NAMALWA (cell line): ENCODE measurements around the gene PFDN1.
"Not testable (repeated sequence)": the region's sequence is repeated elsewhere in the genome, so short reads cannot be mapped to it uniquely, and the experiment has no call there.

Experiments
- DNase-seq: peaks from one replicate; pipeline ENCODE4 v3.0.0-alpha.2; 2015; ENCODE audit warnings: low spot score

The PFDN1 gene

DNA sequence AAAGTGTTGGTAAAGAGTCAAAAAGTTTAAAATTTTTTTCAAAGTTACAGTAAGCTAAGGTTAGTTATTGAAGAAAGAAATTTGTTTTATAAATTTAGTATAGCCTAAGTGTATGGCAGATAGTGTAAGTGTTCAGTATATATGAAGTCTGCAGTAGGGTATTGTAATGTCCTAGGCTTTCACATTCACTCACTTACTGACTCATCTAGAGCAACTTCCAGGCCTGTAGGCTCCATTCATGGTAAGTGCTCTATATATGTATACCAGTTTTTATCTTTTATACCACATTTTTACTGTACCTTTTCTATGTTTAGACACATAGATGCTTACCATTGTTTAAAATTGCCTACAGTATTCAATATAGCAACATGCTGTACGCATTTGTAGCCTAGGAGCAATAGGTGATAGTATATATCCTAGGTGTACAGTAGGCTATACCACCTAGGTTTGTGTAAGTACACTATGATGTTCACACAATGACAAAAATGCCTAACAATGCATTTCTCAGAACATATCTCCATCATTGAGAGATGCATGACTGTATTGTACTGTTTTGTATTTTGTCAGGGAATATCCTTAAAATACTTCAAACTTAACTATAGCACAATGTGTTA, 89.4 kb downstream of the PFDN1 start:
- no peak for DNase-seq

DNA sequence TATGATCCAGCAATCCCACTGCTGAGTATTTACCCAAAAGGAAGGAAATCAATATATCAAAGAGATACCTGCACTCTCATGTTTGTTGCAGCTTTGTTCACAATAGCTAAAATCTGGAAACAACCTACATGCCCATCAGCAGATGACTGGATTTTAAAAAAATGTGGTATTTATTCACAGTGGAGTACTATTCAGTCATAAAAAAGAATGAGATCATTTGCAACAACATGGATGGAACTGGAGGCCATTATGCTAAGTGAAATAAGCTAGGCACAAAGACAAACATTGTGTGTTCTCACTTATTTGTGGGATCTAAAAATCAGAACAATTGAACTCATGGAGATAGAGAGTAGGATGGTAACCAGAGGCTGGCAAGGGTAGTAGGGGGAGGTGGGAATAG, 94.8 kb downstream of the PFDN1 start:
- no peak for DNase-seq

DNA sequence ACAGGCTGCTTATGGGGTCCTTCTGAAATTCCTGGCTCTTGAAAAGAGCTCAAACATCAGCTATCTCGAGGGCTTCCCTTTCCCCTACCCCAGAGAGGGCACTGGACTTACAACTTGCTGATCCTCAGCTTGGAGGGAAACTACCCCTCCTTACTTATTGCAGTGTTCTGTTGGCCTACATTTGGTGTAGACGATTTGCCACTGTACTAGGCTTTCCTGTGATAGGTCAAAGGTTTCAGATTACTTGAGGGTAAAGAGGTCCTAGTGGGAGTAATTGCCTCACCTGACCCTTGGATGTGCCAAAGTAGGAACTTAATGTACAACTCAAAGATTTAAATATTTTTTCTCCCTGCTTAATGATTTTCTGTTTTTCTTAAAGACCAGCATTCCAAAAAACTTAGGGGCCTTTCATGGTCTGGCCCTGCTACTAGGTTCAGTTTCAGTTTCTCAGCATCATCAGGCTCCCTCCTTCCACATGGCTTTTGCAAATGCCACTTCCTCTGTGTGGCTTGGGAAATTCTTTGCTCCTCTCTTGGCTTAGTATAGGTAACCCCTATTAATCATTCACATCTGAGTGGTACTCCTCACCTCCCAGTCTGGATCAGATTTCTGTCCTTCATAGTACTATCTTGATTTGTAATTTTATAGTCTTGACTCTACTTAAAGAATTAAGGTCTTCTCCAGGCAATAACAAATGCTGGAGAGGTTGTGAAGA, 95.5 kb downstream of the PFDN1 start:
- DNase-seq, result no peak

DNA sequence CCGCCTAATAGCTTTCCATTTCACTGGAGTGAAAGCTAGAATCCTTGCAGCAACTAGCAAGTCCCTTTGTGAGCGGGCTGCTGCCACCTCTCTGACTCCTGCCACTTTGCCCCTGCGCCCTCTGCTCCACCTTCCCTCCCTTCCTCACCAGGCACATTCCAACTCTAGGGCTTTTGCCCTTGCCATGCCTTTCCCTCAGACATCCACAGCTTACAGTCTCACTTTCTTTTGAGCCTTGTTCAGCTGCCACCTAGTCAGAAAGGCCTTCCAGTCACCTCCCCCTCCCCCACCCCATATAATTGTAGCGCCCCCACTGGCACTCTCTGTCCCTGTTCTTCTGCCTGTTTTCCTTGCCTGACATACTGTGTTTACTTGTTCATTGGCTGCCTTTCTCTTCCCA, 96.9 kb downstream of the PFDN1 start:
- no peak for DNase-seq

DNA sequence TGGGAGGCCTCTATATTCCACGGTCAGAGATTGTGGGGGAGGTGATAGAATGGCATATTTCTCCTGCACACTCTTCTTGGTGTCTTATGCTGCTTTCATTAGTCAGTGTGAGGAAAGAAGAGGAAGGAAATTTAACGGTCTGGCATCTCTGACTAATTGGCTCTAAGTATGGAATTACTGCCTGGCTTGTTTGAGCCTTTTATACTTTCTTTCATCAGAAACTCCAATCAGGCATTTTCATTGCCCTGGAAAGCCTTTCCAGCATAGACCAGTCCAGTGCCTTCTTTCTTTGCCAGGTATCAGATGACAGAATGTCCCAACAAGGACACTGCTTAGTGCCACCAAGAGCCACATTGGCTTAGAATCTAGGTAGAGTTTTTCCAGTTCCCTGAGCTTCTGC, 97.7 kb downstream of the PFDN1 start:
- no peak for DNase-seq

DNA sequence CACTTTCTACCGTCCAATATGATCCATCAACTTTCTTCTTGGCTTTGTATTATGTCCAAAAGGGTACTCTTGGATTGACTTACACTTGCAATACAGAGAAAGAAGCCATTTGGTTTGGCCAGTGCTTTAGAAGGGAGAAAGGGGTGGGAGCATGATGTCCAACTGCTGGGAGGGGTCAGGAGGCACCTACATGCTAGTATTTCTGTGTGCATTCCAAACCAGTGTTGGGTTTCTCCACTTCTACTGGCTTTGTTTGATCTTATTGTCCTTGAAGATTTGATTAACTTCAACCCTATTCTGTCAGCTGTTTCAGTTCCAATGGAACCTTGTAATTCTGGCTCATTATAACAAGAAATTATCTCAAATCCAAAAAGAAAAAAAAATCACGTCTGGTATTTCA, 100.3 kb downstream of the PFDN1 start:
- no peak for DNase-seq

DNA sequence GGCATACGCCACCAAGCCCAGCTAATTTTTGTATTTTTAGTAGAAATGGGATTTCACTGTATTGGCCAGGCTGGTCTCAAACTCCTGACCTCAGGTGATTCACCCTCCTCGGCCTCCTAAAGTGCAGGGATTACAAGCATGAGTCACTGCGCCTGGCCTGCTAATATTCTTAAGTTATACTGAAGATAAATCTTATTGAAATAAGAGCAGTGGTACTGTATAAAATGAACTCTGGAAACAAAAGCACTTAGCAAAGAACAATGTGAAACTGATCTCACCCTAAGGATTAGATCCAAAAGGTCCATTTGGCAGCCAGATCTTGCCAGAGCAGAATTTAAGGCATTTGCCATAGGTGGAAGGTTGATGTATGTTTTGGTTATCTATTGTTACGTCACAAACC, 100.8 kb downstream of the PFDN1 start:
- no peak for DNase-seq

DNA sequence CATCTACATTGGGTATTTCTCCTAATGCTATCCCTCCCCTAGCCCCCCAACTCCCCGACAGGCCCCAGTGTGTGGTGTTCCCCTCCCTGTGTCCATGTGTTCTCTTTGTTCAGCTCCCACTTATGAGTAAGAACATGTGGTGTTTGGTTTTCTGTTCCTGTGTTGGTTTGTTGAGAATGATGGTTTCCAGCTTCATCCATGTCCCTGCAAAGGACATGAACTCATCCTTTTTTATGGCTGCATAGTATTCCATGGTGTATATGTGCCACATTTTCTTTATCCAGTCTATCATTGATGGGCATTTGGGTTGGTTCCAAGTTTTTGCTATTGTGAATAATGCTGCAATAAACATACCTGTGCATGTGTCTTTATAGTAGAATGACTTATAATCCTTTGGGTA, 104.0 kb downstream of the PFDN1 start:
- not testable (repeated sequence) for DNase-seq

DNA sequence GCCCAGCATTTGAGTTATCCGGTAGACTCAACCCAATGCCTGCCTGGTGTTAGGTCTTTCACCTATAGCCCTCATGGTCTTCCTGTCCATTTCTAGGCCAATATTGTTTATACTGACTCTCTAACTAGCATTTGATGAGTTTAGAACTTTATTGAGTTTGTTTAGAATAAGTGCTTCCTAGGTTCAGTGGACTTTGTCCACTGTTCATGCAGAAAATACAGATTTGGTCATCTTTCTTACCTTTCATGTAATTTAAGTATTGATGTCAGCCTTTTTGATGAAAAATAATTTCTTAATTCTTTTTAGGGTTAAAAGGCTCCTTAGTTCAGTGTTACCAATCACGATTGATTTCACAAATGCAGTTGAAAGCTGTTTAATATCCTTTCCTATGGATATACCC, 105.9 kb downstream of the PFDN1 start:
- no peak for DNase-seq

DNA sequence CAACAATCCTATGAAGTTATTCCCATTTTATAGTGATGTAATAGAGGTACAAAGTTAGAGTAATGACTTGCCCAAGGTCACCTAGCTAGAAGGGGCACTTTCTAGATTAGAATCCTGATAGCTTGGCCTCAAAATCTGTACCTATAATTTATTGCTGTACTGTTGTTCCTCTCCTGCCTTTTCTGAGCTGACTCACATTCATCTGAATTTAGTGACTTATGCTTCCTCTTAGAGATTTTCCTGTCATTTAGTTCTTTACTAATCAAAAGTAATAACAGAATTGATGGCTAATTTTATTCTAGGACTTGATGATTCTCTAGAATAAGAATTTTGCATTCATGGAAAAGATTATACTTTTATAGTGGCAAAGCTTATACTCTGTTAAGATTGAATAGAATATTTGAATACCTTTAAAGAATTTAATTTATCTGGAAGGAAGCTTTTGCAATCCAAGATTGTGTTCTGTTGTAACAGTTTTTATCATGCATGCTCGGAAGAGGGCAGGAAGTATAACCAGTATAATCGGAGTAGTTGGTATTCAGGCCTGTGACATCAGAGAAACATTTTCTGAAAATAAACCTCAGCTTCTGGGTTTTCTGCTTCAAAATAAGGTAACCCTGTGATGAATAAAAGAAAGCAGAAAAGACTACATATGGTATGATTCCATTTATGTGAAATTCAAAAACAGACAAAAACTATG, 106.6 kb downstream of the PFDN1 start:
- DNase-seq, result no peak
